Measurements from ENCODE around the gene ZC3H18. TPM values are rescaled to one million over a fixed set of nuclear protein-coding genes. Genes with fewer than 3 reads are reported as not detected.

The ZC3H18 gene
- total and polyA plus RNA-seq, 2 experiments from 2014 or later: 30.0 to 40.7 TPM

DNA sequence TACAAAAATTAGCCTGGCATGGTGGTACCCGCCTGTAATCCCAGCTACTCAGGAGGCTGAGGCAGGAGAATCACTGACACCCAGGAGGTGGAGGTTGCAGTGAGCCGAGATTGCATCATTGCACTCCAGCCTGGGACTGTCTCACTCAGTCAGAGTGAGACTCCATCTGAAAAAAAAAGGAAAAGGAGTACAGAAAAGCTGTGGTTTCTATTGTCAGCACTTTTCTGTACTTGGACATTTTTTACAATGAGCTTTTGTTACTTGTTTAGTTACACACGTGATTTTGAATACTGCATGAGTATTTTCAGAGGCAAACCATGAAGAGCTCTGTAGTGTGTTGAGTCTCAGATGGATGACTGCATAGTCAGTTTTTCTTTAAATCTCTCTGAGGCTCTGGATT, 26.3 kb downstream of the ZC3H18 start (continued):
- no peak for TF ChIP-seq ZNF462 (CRISPR knock-in tag; IDR thresholded peaks at IDR 0.05)
- no peak for TF ChIP-seq ZNF114 (CRISPR knock-in tag; IDR thresholded peaks at IDR 0.05)
- TF ChIP-seq, protein P1, sequence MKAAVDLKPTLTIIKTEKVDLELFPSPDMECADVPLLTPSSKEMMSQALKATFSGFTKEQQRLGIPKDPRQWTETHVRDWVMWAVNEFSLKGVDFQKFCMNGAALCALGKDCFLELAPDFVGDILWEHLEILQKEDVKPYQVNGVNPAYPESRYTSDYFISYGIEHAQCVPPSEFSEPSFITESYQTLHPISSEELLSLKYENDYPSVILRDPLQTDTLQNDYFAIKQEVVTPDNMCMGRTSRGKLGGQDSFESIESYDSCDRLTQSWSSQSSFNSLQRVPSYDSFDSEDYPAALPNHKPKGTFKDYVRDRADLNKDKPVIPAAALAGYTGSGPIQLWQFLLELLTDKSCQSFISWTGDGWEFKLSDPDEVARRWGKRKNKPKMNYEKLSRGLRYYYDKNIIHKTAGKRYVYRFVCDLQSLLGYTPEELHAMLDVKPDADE (IDR thresholded peaks at IDR 0.05): no peak

DNA sequence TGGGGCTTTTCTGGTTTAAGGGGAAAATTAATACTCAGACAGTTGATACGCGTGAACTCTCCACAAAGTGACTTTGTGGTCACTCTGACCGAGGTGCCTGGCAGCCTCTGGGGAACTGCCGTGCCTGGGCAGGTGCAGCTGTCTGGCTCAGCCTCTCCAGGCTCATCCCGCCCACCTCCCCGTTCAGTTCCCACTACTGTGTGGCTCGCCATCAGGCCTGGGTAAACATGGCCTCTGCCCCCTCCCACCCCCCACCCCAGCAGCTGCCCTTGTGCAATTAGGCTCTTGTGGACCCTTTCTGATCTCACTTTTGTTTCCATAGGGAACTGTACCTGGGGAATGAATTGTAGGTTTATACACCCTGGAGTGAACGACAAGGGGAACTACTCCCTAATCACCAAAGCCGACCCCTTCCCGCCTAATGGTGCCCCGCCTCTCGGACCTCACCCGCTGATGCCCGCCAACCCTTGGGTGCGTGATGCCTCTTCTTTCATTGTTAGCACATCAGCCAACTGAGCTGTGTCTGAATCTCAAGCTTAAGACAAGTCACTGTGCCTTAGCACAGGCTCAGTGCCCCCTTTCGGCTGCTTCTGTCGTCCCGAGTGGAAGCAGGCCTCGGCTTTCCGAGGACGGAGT, 27.8 kb downstream of the ZC3H18 start:
- peaks cover 27% of the 10 kb centered on the region; the same call in 1 of the 2 replicates for H3K79me2 ChIP-seq (replicated peaks; ENCODE audit: insufficient read depth)
- H3K27me3 ChIP-seq (ENCODE audit: insufficient read depth): no peaks in the 10 kb centered on the region
- H3K36me3 Mint-ChIP-seq (ENCODE audit: low read depth): peaks cover 49% of the 10 kb centered on the region

More for the DNA sequence above, 27.8 kb downstream of the ZC3H18 start:
- DNase-seq (ENCODE audit: low spot score) (no peak), ATAC-seq (no peak)
- H3K9me3 Mint-ChIP-seq: no peaks in the 10 kb centered on the region
- H3K36me3 ChIP-seq (ENCODE audit: insufficient read depth): peaks cover 24% of the 10 kb centered on the region
- H3F3A ChIP-seq (replicated peaks; ENCODE audit: low read depth): peaks cover 8% of the 10 kb centered on the region; the same call in 1 of the 2 replicates
- no peak overlapping the region for H3K27ac ChIP-seq (ENCODE audit: low read depth)
- TF ChIP-seq, protein P1 (IDR thresholded peaks at IDR 0.05): no peak
- no peak for TF ChIP-seq EZH2phosphoT487 (IDR thresholded peaks at IDR 0.05; ENCODE audit: unreplicated experiment)
- no peak for TF ChIP-seq STAT1 (IDR thresholded peaks at IDR 0.05; ENCODE audit: unreplicated experiment)
- H3K4me2 ChIP-seq: no peak overlapping the region
- H4K20me1 ChIP-seq (replicated peaks; ENCODE audit: insufficient read depth): peaks cover 29% of the 10 kb centered on the region; the same call in 1 of the 2 replicates
- H3K27me3 Mint-ChIP-seq (ENCODE audit: insufficient read depth, low read depth, poor library complexity): peaks cover 6% of the 10 kb centered on the region
- no peaks in the 10 kb centered on the region for H3K9me2 ChIP-seq (ENCODE audit: insufficient read depth)
- no peaks in the 10 kb centered on the region for H3K4me1 ChIP-seq (ENCODE audit: insufficient read depth)
- H2AFZ ChIP-seq: no peak overlapping the region
- no peak overlapping the region for H3K4me3 ChIP-seq
- no peak overlapping the region for H3K4me3 Mint-ChIP-seq
- peaks cover 25% of the 10 kb centered on the region for H3K4me1 Mint-ChIP-seq
- no peak overlapping the region for H3K27ac Mint-ChIP-seq
